ENCODE results near the gene GRIK1. TPM values are rescaled to one million over a fixed set of nuclear protein-coding genes. Genes with fewer than 3 reads are reported as not detected.

Gene GRIK1
- total RNA-seq, 2 donors from 2014 or later = 0.14 to 0.19 TPM

DNA sequence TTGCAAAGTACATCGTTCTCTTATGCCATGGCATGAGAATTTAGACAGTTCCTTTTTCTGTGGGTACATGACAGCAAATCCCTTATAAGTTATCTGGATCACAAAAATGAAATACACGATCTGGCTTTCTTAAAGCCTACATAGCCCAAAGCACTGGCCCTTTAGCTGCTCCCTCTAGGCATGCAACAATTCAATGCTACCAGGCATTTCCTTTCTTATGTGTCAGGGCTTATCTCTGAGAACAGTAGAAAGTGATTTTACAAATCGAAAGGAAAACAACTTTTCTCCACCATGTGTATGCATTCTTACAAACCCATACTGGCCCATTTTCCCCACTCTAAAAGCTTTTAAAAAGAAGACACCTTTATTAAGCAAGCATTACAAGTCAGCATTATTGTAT is 139.7 kb downstream of the GRIK1 start:
- DNase-seq (ENCODE audit: low spot score) = no peak
- intact Hi-C loops (cut with DNase I) = no loop called here

DNA sequence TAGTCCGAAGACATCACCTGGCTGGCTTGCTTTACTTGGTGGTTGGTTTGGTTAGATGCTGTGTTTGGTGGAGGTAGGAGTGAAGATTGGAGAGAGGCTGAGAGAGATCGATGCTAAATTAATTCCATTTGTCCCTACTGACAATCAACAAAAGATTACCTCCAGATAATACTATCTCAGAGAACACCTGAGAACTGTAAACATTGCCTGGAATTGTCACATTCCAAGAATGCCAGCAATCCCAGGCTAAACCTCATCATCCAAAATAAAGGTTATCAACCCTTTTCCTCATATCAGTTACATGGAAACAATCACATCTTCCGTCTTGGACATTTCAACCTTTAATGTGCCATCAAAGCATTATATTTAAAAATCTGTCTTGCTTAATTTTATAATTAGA is 141.0 kb downstream of the GRIK1 start:
- intact Hi-C loops (cut with DNase I) = no loop called here
- DNase-seq (ENCODE audit: low spot score) = no peak

DNA sequence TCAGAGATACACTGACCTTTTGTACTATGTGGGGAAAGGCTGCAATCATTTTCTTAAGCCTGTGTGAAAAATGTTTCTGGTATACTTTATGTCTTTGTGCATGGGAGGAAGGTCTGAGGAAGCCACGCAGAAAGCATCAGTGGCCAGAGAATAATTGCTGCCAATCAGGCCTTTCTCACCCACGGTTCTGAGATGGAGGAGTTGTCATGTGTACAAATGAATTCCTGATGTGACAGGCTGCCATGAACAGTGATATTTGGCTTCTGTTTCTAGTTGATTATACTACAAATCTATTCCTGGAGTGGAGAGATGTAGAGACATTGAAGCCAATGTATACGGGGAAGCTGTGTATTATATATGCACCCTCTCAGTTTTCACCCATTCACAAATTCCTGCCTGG is 142.6 kb downstream of the GRIK1 start:
- intact Hi-C loops (cut with DNase I) = no loop called here
- no peak for DNase-seq (ENCODE audit: low spot score)

DNA sequence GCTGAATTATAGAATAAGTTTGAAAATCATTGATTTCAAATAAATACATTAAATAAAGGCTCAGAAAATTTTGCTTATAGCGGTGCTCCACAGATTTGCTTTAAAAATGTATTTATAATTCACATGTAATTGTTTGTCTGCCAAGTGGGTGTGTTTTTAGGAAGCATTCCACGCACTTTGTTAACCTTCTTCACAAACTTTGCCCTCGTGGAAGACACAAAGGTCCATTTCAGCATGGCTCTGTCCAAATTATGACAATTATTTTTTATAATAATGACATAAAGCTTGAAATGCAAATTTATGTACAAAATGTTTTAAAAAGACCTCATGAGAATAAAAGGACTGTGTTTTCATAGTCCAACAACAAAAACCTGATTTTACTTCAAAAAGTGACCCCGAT is 146.1 kb downstream of the GRIK1 start:
- intact Hi-C loops (cut with DNase I) = no loop called here
- DNase-seq (ENCODE audit: low spot score) = no peak

DNA sequence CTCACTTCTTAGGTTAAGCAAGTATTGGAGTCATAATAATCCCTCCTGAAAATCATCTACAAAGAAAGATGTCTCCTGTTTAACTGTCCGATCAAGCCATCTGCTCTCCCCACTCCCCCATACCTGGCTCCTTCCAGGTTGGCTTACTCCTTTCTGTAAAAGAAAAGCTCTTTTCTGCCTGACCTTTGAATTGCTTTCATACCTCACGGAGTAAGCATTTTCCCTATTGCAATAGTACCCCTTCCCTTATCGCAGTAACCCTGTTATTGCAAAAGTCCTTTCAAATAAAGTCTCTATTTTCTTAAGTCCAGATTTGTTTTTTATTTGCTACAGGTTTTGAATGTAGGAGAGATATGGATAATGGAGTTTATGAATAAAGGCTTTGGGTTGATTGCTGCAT is 150.4 kb downstream of the GRIK1 start:
- intact Hi-C loops (cut with DNase I) = no loop called here

DNA sequence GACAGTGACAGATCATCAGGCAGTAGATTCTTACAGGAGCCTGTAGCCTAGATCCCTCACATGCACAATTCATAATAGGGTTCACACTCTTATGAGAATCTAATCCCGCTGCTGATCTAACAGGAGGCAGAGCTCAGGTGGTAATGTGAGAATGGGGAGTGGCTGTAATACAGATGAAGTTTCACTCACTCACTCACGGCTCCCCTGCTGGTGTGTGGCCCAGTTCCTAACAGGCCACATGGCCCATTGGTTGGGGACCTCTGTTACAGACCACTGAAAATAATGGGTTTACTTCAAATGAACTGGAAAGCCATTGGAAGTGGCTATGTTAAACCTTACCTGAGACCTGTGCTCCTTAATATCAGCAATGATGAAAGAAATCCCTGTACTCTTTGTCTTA is 151.0 kb downstream of the GRIK1 start:
- DNase-seq (ENCODE audit: low spot score) = no peak
- intact Hi-C loops (cut with DNase I) = no loop called here

More for the DNA sequence above, 150.4 kb downstream of the GRIK1 start:
- no peak for DNase-seq (ENCODE audit: low spot score)

DNA sequence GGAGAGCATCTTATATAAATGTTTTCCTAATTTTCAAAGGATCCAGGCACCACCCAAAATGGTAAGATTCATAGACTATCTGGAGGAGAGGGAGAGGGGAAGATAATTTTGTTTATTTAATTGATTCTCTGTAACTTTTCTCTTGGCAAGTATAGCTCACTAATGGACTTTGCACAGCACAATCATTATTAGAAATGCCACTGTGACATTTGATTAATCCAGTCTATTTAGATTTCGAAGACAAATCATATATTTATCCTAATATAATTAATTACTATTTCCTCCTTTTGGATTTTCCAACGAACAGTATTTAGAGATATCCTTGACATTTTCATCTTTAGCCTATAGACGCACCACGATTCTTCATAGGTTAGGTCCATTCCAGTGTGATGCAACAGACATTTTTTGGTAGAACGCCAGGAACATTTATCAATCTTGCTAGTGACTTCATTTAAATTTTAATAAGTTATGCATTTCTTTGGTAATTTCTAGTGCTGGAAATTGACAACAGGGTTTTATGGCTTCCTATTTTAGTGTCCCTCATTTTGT is 152.4 kb downstream of the GRIK1 start:
- intact Hi-C loops (cut with DNase I) = no loop called here
- no peak for DNase-seq (ENCODE audit: low spot score)

DNA sequence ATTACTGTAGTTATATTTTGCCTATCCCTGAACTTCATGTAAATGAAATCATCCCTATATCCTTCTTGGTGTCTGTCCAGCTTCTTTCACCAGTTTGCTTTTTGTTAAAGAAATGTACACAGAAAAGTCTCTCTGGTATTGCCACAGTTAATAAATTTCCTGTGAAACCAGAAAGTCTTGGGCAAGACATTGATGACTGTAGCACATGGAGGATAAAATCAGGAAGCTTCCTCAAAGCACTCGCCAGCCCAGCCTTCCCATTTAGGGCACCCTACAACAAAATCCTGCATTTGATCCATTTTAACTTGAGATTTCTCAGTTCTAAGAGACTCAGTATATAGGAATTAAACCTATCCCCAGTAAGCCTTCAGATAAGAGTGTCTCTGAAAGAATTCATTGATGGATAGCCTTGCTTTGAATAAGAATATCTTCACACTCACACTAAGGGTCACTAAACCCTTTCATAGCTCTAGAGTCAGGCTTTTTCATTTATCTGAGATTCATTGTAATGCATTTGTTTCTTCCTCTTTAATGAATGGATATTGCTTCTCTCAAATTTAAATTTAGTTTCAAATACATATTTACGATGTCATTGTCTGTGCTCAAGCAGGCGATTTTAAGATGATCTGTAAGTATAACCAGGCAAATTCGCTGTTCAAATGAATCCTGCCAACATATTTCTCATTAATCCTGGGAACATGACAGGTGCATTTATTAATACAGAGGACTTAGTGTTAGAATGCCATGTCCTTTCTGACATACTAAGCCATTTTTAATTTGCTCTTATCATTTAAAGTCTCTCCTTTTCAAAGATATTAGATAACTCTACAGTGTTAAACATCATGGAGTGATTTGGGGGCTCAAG is 153.1 kb downstream of the GRIK1 start:
- DNase-seq (ENCODE audit: low spot score) = no peak
- intact Hi-C loops (cut with DNase I) = no loop called here

DNA sequence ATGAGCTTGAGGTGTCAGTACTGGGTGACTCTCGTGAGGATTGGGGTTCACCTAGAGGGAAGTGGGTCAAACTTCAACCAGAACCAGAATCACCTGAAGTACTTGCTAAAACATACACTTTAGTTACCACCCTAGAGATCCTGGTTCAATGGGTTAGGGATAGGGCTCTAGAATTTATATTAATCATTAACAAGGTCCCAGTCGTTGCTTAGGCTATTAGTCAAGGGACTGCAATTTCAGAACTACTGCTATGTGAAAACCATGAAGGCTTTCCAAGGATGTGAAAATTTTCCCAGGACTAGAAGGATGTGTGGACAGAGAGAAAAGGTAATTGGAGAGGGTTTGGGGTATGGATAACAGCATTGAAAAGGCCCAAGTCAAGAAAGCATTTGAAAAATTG is 162.6 kb downstream of the GRIK1 start:
- no peak for DNase-seq (ENCODE audit: low spot score)
- intact Hi-C loops (cut with DNase I) = no loop called here

DNA sequence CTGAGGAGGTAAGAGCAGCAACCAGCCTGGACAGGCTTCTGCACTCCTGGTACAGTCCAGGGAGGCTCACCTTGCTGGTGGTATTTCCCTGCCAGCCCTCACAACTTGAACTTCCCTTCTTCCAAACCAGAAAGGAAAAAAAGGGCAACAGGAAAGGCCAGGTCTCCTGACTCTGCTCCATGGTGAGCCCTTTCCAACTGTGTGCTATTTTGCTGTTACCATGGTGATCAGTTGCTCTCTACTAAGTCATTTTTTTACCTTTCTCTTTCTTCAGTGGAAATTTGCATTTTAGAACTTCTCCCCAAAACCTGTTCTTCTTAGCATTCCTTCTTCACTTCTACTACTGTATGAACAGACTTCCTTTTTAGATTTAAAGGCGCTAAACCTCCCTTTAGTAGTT is 164.3 kb downstream of the GRIK1 start:
- intact Hi-C loops (cut with DNase I) = no loop called here
- DNase-seq (ENCODE audit: low spot score) = no peak

DNA sequence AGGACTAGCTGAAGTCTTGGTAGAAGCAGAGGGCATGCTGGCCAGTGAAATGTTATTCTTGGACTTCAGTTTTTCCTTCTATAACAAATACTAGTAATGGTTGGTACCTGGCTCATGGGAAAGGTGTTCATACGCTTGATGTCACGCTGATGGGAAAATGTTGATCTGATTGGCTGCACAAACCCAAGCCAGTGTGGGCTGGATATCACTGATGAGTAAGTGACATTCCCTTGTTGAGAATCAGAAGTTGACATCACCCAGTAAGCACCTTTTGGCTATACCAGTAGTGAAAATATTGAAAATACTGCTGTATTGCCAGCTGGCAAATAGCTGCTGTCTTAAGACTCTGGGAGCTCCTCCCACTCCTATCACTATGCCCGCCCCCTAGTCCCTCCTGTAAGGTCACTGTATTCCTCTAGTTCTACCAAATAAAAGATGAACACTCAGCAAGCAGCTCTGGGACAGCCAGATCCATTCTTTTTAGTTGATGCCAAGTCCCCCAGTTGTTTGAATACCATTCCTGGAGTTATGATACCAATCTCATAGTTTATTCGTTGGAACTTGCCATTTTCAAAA is 168.2 kb downstream of the GRIK1 start:
- DNase-seq (ENCODE audit: low spot score) = no peak
- intact Hi-C loops (cut with DNase I) = loop anchor here in 1 of 2 donors (5.0 kb wide), 1 partner anchor 681 kb away; no protein-coding TSS in a partner anchor

DNA sequence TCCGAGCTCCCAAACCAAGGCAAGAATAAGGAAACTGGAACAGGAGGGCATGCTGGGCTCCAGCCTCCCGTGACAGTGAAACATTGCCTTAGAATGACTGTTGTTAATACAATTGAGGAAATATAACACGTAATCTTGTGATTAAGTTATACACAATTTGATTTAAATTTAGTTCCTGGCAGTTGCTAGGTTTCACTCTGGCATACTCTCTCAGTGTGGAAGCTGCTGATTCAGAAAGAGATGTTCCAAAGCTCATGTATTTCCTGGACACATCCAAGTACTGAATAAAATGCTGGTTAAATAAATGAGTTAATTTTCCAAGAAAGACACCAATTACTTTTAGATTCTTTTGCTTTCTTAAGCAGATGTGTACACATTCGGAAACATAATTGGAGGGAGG is 176.1 kb downstream of the GRIK1 start:
- no peak for DNase-seq (ENCODE audit: low spot score)
- intact Hi-C loops (cut with DNase I) = no loop called here

DNA sequence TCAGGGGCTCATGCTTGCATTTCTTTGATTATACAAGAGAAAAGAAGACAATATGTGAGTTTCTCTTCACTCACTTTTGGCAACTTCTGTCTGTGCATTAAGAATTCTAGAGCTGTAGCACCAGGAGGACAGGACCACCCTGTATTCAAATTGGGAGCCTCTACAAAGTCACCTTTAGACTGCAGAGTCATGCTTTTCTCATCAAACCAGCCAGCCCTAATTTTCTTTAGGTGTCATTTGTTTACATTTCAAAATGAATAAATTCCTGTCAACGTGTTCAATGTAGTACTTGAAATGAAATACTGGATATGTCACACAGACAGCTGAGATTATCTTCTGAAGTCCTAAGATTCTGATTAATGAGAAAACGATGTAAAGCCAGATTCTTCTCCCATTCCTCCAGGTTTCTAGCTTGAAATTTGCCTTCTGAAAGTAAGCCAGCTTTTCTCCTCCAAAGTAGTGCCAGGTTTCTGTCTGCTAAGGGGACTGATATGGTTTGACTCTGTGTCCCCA is 177.2 kb downstream of the GRIK1 start:
- intact Hi-C loops (cut with DNase I) = no loop called here

DNA sequence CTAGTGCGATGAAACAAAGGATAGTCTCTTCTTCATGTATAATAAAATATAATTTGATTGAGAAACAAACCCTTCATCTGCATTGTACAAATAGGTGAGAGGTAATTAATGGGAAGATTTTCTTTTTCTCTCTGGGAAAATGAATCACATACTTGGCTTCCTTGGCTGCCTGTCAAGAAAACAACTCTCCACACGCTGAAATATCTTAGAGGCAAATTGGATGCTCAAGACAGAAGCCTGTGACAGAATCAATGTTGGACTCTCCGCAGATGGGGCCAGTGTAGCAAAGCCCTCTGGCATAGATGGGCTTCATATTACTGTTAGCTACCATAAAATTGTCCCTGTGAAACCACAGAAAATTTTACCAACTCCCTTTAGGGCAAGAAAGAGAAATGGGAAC is 186.6 kb downstream of the GRIK1 start:
- intact Hi-C loops (cut with DNase I) = no loop called here
- DNase-seq (ENCODE audit: low spot score) = no peak

More for the DNA sequence above, 177.2 kb downstream of the GRIK1 start:
- no peak for DNase-seq (ENCODE audit: low spot score)

DNA sequence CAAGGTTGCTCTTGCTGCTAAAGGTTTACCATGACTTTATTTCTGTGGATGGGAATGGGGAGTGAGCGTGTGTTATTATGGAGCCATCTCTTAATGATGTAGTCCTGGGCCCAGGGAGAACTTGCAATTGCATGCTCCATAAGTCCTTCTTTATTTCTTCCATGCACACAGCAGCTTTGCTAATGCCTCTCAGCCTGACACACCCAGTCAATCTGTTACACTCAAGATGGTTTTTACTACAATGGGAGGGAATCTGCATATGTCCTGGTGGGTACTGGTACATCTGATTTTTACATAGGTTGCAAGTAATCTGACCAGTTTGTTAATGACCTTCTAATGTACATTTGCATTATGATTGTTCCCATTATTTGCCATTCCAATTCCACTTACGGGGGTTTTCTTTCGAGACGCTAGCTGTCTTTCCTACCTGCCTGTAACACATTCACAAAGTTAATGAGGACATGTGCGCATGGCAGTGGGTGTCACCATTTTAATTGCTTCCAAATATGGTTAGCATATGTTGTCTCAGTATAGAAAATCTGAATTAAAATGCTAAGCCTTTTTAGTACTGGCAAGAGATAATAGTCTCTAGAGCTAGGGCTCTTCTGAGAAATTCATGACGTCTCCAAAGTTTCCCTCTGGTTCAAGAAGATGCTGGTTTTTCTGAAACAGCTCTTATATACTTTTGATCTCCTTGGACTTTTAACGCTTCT is 188.2 kb downstream of the GRIK1 start:
- no peak for DNase-seq (ENCODE audit: low spot score)
- intact Hi-C loops (cut with DNase I) = no loop called here

DNA sequence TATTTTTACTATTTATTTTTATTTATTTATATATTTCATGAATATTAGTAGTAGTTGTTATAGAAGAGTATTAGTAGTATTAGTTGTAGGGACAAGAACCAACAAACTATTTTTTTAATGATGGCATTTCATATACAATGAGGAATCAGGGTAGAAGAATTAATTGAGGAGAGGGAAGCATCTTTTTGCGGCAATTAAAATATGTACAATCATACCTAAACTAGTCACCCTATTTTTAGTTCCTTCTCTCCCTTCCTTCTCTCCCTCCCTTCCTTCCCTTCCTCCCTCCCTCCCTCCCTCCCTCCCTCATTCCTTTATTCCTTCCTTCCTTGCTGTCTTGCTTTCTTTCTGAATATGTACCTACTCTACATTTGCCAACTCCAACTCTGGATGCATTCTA is 189.8 kb downstream of the GRIK1 start:
- intact Hi-C loops (cut with DNase I) = loop anchor here in 1 of 2 donors (5.0 kb wide), 1 partner anchor 1827 kb away; no protein-coding TSS in a partner anchor
- DNase-seq (ENCODE audit: low spot score) = no peak

DNA sequence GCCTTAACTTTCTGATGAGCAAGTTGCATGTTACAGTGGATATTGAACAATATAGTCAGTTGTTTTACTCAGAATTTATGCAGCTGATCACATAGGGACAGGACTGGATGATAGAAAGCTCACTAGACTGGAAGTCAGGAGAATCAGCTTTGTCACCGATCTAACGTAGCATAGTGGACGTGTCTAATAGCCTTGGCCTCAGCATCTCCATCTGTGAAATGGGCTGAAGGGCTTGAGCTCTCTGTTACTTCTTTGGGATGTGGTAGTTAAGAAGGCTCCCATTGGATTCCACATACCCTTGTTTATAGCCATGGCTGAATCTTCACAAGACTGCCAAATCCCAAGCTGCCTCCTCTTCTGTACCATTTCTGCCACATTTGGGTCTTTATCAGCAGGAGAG is 190.6 kb downstream of the GRIK1 start:
- no peak for DNase-seq (ENCODE audit: low spot score)
- intact Hi-C loops (cut with DNase I) = loop anchor here in 1 of 2 donors (5.0 kb wide), 1 partner anchor 1828 kb away; no protein-coding TSS in a partner anchor

DNA sequence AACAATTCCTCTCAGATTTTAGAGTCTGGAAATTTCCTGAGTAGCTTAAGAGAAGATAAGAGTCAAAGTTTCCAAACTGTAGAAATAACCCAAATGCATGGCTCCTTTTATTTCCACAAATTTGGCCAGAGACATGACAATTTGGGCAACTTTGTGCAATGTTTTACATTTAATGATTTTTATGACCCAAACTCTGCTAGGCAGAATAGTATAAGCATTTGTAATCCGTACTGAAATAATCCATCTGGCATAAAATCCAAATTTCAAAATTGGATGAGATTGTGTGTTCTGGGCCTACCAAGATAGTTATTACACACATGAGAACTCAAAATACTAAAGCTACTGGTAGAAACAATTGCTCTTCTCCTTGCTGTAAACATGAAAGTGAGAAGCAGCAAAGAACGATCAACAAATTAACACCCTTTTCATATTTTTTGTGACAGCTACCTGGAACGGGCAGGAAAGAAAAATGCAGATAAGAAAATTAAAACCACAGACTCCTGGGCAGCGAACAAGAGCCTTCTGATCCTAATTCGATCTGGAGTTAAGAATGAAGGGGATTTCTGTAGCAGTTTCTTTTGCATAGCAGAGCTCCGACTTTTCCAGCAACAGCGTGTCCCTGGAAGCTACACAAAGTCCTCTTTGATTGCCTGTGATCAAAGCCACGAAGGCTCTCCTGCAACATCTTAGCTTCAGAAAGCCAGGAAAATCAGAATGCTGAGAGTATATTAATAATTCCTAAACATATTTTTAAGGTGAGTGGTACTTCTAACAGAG is 191.2 kb downstream of the GRIK1 start:
- intact Hi-C loops (cut with DNase I) = loop anchor here in 1 of 2 donors (5.0 kb wide), 1 partner anchor 1829 kb away; no protein-coding TSS in a partner anchor
- no peak for DNase-seq (ENCODE audit: low spot score)

DNA sequence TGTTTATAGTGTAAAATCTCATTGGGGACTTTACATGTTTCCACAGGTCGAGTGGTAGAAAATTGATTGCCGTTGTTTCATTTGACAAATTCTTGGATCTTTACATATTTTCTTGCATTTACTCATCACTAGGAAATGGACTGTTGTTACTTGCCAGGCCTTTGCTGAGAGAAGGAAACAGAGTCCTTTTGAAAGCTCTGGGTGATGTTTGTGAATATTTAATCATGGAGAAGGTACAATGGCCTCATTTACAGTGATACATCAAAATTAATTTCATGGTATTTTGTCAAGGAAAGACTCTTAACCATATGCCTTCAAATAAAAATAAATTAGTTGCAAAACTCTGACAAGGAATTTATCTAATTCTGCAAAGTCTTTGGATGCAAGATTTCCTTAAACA is 198.0 kb downstream of the GRIK1 start:
- no peak for DNase-seq (ENCODE audit: low spot score)

More for the DNA sequence above, 198.0 kb downstream of the GRIK1 start:
- intact Hi-C loops (cut with DNase I) = no loop called here
